Bronchial epithelial cell (primary cell): ENCODE measurements around the gene TRIM32. TPM values are rescaled to one million over a fixed set of nuclear protein-coding genes. Genes with fewer than 3 reads are reported as not detected.

ENCODE experiments used
- DNase-seq: peaks from one replicate; pipeline ENCODE4 v3.0.0-alpha.2; 2010; ENCODE audit warnings: low read depth
- FAIRE-seq: peaks from 2 replicates; lab custom pipeline; 2011; peaks lifted over from hg19 to GRCh38; lab: Jason Lieb, UNC
- H3K27me3 ChIP-seq: 2 replicates; pipeline ENCODE4 v1.5.1; 2011; ENCODE audit warnings: low read length; ENCODE audit not compliant: control insufficient read depth, insufficient read depth
- H3K36me3 ChIP-seq: 2 replicates; pipeline ENCODE4 v1.5.1; 2011; ENCODE audit warnings: low read length; ENCODE audit not compliant: control insufficient read depth, insufficient read depth
- H3K4me3 ChIP-seq: 2 replicates; pipeline ENCODE4 v1.5.1; 2011; ENCODE audit warnings: mild to moderate bottlenecking, low read depth, low read length, control low read depth
- total RNA-seq: library from RNA; depleted of rRNA; stranded (reverse); fragments of >200 nt; gene quantifications from 2 replicates; pipeline ENCODE4 v1.2.1, GENCODE V29; 2014
- TF ChIP-seq, protein P1 (sequence below): IDR thresholded peaks from 2 replicates; pipeline ENCODE4 v1.5.1; 2011; ENCODE audit warnings: mild to moderate bottlenecking, moderate library complexity, low read length, control low read depth, inconsistent platforms; ENCODE audit not compliant: insufficient read depth, severe bottlenecking

Gene TRIM32
- total RNA-seq, 1 donor from 2014 or later, result 13.7 TPM

DNA sequence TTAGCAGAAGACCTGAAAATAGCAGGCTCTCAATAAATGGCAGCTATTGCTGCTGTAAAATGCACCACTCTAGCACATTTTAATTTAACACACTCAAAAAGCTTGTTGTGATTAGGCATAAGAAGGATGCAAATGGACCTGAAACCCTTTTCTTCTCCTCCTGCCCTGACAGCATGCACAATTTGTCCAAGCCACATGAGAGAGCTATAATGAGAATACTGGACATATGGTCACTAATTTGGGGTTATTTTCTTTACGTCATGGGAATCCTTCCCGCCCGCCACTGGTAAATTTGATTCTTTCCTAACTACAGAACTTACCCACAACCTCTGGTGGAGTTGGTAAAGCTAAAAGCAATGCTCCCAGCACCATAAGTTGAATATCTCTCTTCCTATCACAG, 62.1 kb downstream of the TRIM32 start:
- H3K4me3 ChIP-seq, result no peak overlapping the region
- no peaks in the 10 kb centered on the region for H3K36me3 ChIP-seq
- FAIRE-seq, result no peak
- TF ChIP-seq, protein P1, sequence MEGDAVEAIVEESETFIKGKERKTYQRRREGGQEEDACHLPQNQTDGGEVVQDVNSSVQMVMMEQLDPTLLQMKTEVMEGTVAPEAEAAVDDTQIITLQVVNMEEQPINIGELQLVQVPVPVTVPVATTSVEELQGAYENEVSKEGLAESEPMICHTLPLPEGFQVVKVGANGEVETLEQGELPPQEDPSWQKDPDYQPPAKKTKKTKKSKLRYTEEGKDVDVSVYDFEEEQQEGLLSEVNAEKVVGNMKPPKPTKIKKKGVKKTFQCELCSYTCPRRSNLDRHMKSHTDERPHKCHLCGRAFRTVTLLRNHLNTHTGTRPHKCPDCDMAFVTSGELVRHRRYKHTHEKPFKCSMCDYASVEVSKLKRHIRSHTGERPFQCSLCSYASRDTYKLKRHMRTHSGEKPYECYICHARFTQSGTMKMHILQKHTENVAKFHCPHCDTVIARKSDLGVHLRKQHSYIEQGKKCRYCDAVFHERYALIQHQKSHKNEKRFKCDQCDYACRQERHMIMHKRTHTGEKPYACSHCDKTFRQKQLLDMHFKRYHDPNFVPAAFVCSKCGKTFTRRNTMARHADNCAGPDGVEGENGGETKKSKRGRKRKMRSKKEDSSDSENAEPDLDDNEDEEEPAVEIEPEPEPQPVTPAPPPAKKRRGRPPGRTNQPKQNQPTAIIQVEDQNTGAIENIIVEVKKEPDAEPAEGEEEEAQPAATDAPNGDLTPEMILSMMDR, result no peak
- no peak for DNase-seq
- H3K27me3 ChIP-seq, result no peaks in the 10 kb centered on the region

- Histone ChIP-seq H3K36me3 (no peaks in the 10 kb centered on the region), H3K4me3 (no peak overlapping the region), H3K27me3 (no peaks in the 10 kb centered on the region)
- TF ChIP-seq, protein P1, result no peak
- DNase-seq, result no peak
- peak; percentile 55 for FAIRE-seq
Observed at GRCh38 chr9:116749772-116750171, 62.7 kb downstream of the TRIM32 start.

GRCh38 chr9:116750510-116750909, 63.4 kb downstream of the TRIM32 start:
- H3K4me3 ChIP-seq, result no peak overlapping the region
- H3K27me3 ChIP-seq, result no peaks in the 10 kb centered on the region
- DNase-seq (no peak), FAIRE-seq (no peak)
- H3K36me3 ChIP-seq, result no peaks in the 10 kb centered on the region
- TF ChIP-seq, protein P1, result no peak
